ENCODE data around the gene KIAA1217.

Gene KIAA1217

DNA sequence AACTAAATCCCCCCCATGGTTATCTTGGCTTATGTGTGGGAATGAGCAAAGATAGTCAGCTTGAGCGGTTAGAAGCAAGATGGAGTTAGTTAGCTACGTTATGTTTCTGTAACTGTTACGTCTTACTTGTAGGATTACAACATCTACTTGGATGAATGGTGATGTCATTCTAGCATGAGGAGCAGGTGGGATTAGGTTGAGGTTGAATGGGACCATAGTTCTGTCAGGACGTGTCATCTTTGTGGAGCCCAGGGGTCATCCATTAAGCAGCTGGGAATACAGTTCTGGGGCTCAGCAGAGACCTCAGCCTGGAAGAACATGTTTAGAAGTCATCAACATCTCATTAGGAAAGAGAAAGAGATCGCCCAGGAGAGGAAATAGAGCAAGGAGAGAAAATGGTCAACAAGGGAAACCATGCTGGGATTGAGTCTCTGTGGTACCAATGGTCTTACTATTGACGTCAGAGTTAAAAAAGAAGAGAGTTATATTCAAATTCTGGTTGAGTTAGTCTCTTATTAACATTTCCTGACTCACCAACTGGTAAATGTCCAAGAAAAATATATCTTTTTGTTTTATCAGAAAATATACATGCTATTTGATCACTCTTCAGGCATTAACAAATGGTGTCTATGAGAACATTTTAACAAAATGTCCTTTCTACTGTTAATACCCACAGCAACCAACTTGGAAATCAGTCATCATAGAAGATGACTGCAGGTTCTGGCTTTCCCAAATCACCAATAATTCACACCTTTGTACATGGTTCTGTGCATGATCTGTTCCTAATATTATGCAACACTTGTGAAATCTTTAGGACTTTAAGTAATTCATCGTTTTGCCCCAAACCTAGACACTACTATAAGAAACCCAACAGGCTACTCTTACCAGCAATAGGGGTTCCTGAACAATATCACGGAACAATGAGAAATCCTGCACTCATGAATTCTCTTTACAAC, 96.9 kb downstream of the KIAA1217 start:
- DNase-seq (ENCODE audit: low spot score): no peak

DNA sequence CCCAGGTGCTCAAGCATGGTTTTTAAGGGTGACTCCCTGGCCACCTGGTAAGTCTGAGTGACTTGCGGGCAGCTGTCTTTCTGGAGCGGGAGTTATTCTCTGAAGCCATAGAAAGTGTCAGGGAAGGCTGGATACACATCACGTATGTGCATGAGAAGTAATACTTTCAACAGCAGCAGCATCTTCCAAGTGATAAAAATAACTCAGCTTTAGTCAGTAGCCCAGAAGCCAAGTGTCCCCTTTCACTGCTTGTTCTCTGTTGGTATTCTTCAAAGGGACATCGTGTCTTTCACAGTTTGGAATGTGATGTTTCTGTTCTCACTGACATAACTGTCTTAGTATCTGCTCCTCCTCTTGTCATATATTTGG, 97.6 kb downstream of the KIAA1217 start:
- no peak for DNase-seq (ENCODE audit: low spot score)
- TF ChIP-seq, protein P1, sequence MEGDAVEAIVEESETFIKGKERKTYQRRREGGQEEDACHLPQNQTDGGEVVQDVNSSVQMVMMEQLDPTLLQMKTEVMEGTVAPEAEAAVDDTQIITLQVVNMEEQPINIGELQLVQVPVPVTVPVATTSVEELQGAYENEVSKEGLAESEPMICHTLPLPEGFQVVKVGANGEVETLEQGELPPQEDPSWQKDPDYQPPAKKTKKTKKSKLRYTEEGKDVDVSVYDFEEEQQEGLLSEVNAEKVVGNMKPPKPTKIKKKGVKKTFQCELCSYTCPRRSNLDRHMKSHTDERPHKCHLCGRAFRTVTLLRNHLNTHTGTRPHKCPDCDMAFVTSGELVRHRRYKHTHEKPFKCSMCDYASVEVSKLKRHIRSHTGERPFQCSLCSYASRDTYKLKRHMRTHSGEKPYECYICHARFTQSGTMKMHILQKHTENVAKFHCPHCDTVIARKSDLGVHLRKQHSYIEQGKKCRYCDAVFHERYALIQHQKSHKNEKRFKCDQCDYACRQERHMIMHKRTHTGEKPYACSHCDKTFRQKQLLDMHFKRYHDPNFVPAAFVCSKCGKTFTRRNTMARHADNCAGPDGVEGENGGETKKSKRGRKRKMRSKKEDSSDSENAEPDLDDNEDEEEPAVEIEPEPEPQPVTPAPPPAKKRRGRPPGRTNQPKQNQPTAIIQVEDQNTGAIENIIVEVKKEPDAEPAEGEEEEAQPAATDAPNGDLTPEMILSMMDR (IDR thresholded peaks at IDR 0.05; ENCODE audit: extremely low read depth, missing control alignments): no peak

More for the DNA sequence above, 96.9 kb downstream of the KIAA1217 start:
- TF ChIP-seq, protein P1 (IDR thresholded peaks at IDR 0.05; ENCODE audit: extremely low read depth, missing control alignments): no peak

DNA sequence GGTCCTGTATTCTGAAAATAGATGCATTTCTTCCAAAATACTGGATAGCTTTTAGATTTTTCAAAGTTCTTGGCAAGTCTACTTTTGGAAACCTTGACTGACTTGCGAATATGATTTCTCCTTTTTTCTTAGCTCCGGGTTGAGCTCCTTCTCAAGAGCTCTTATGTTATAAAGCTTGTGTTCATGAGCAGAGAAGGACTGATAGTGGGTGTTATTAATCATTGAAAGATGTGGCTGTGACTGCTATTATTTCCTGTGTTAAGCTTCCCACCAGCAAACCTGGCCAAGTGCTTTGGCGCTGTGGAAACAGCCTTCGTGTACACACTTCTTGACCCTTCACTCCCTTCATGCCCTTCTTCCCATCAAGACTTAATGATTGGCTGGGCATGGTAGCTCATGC, 98.2 kb downstream of the KIAA1217 start:
- TF ChIP-seq, protein P1 (IDR thresholded peaks at IDR 0.05; ENCODE audit: extremely low read depth, missing control alignments): no peak
- no peak for DNase-seq (ENCODE audit: low spot score)

GRCh38 chr10:24307696-24308485, 99.0 kb downstream of the KIAA1217 start:
- TF ChIP-seq, protein P1 (IDR thresholded peaks at IDR 0.05; ENCODE audit: extremely low read depth, missing control alignments): no peak
- no peak for DNase-seq (ENCODE audit: low spot score)

- TF ChIP-seq, protein P1 (IDR thresholded peaks at IDR 0.05; ENCODE audit: extremely low read depth, missing control alignments): no peak
- no peak for DNase-seq (ENCODE audit: low spot score)
These were observed 101.2 kb downstream of the KIAA1217 start for GRCh38 chr10:24310104-24310503.

- TF ChIP-seq, protein P1 (IDR thresholded peaks at IDR 0.05; ENCODE audit: extremely low read depth, missing control alignments): no peak
- no peak for DNase-seq (ENCODE audit: low spot score)
These were observed 103.0 kb downstream of the KIAA1217 start for GRCh38 chr10:24311888-24312287.

GRCh38 chr10:24313283-24313682, 104.3 kb downstream of the KIAA1217 start:
- DNase-seq (ENCODE audit: low spot score): no peak
- TF ChIP-seq, protein P1 (IDR thresholded peaks at IDR 0.05; ENCODE audit: extremely low read depth, missing control alignments): no peak

All from GM20000 (cell line).